Prostate gland (tissue), 2 donors: ENCODE data around the gene BMP7. TPM values are rescaled to one million over a fixed set of nuclear protein-coding genes. Genes with fewer than 3 reads are reported as not detected.

ENCODE experiments used
- DNase-seq: peaks from one replicate; pipeline ENCODE4 v3.0.0-alpha.2; 2019; ENCODE audit warnings: low spot score
- H3K27ac ChIP-seq, 2 donors: fragments of 200-600 bp; sonication (generic); 2 replicates each; pipeline ENCODE4 v1.5.1; 2017 to 2019
- H3K27me3 ChIP-seq: fragments of 200-600 bp; sonication (generic); replicated peaks from 2 replicates; pipeline ENCODE4 v1.5.1; 2019; ENCODE audit not compliant: insufficient read depth
- H3K36me3 ChIP-seq, 2 donors: fragments of 200-600 bp; sonication (generic); 1 replicate in 1 of 2; 2 replicates in 1 of 2; pipeline versions ENCODE4 v1.5.1 to v1.8.1; 2017 to 2019
- H3K4me1 ChIP-seq: fragments of 200-600 bp; sonication (generic); replicated peaks from 2 replicates; pipeline ENCODE4 v1.5.1; 2019
- H3K4me3 ChIP-seq, 2 donors: fragments of 200-600 bp; sonication (generic); 2 replicates each; pipeline ENCODE4 v1.5.1; 2017 to 2019
- H3K9me3 ChIP-seq: fragments of 200-600 bp; sonication (generic); 2 replicates; pipeline ENCODE4 v1.5.1; 2017
- POLR2A ChIP-seq: fragments of 450-650 bp; IDR thresholded peaks from one replicate; pipeline ENCODE4 v1.6.1; 2016; ENCODE audit warnings: antibody characterized with exemption, mild to moderate bottlenecking
- POLR2AphosphoS5 ChIP-seq: sonication (generic); formaldehyde crosslinking; IDR thresholded peaks from one replicate; pipeline ENCODE4 v1.6.1; 2017; ENCODE audit warnings: antibody characterized with exemption
- WGBS: methylation state at CpG from one replicate; pipeline ENCODE4 v1.1.5; 2018; 5-methylcytosine and 5-hydroxymethylcytosine counted together
- intact Hi-C: fragments of 100-400 bp; cut with DNase I; formaldehyde crosslinking; loops from one replicate; pipeline ENCODE4 v1.14.2; 2022
- total RNA-seq, 2 donors: library from RNA; depleted of rRNA; stranded (reverse); fragments of >200 nt; gene quantifications; one replicate each; pipeline ENCODE4 v1.1.0, GENCODE V29; 2016
- TF ChIP-seq, protein P1 (sequence below), 4 experiments: fragments of 200-600 bp in 2 of 4; fragments of 450-650 bp in 2 of 4; sonication (generic) in 2 of 4; IDR thresholded peaks; 1 replicate in 3 of 4; 2 replicates in 1 of 4; pipeline ENCODE4 v1.5.1; 2016 to 2019; ENCODE audit warnings: antibody characterized with exemption in 4 of 4, mild to moderate bottlenecking in 2 of 4, moderate library complexity in 2 of 4

The BMP7 gene
- total RNA-seq, 2 donors from 2014 or later = 10.5 to 16.8 TPM

DNA sequence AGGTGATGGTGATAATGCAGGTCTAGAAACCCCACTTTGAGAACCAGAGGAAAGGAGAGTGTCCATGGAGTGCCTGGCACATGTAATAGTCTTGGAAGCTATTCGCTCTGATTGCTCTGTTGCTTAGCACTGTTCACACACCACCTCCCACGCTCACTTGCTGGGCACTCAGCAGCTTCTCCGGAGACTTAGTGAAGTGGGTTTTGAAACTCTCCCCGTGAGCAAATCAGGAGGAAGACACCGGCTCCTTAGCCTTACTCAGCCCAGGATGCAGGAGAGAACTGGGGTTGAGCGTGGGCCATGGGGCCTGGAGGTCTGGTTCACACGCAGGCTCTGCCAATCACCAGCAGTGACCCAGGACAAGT lies 22.2 kb downstream of the BMP7 start:
- Histone ChIP-seq H3K4me3 (no peak overlapping the region), H3K4me1 (no peaks in the 10 kb centered on the region), H3K36me3 (no peaks in the 10 kb centered on the region), H3K9me3 (no peaks in the 10 kb centered on the region), H3K27me3 (no peaks in the 10 kb centered on the region), H3K27ac (no peak overlapping the region)
- intact Hi-C loops = no loop called here
- DNase-seq = no peak
- WGBS = 67% methylated on average over 7 of the region's 7 CpGs
- TF ChIP-seq, protein P1, sequence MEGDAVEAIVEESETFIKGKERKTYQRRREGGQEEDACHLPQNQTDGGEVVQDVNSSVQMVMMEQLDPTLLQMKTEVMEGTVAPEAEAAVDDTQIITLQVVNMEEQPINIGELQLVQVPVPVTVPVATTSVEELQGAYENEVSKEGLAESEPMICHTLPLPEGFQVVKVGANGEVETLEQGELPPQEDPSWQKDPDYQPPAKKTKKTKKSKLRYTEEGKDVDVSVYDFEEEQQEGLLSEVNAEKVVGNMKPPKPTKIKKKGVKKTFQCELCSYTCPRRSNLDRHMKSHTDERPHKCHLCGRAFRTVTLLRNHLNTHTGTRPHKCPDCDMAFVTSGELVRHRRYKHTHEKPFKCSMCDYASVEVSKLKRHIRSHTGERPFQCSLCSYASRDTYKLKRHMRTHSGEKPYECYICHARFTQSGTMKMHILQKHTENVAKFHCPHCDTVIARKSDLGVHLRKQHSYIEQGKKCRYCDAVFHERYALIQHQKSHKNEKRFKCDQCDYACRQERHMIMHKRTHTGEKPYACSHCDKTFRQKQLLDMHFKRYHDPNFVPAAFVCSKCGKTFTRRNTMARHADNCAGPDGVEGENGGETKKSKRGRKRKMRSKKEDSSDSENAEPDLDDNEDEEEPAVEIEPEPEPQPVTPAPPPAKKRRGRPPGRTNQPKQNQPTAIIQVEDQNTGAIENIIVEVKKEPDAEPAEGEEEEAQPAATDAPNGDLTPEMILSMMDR (IDR thresholded peaks at IDR 0.05) = no peak
- TF ChIP-seq POLR2AphosphoS5 (no peak), POLR2A (no peak)

DNA sequence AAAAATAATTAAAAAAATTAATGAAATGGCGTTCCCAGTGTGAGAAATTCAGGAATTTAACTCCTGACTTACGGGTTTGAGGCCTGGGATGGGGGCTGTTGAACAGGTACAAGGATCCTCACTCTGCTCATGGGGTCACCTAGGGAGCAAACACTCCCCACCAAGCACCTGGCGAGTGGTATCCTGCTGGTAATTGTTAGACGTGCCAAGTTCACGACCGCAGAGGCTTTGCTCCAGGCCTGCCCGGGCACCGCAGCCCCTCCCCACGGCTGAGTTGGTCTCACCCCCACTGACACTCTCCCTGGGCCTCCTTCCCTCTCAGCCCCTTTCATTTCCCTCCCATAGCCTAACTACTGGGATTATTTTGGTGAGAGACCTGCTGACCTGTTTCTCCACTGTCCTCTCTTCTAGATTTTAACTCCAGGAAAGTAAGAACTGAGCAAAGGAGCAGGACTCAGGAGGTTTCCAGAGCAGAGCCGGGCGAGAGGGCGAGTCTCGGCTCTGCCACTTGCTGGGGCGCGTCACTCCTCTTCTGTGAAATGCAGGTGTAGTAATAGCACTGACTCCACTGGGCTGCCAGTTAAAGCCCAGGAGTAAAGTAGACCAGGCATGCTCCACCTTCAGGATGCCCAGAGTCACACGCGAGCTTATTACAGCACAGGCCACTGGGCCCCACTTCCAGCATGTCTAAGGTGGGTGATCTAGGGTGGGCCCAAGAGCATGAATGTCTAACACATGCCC lies 22.8 kb downstream of the BMP7 start:
- WGBS = 60% methylated on average over 17 of the region's 17 CpGs
- DNase-seq = no peak
- H3K4me3 ChIP-seq = no peak overlapping the region
- no peak for TF ChIP-seq POLR2AphosphoS5
- TF ChIP-seq, protein P1 (IDR thresholded peaks at IDR 0.05) = peak in 1 of 4 experiments; percentile 14
- intact Hi-C loops = no loop called here
- no peaks in the 10 kb centered on the region for H3K27me3 ChIP-seq
- no peaks in the 10 kb centered on the region for H3K4me1 ChIP-seq
- H3K36me3 ChIP-seq = no peaks in the 10 kb centered on the region
- H3K9me3 ChIP-seq = no peaks in the 10 kb centered on the region
- peak overlapping the region; percentile 1 to 42 for H3K27ac ChIP-seq

DNA sequence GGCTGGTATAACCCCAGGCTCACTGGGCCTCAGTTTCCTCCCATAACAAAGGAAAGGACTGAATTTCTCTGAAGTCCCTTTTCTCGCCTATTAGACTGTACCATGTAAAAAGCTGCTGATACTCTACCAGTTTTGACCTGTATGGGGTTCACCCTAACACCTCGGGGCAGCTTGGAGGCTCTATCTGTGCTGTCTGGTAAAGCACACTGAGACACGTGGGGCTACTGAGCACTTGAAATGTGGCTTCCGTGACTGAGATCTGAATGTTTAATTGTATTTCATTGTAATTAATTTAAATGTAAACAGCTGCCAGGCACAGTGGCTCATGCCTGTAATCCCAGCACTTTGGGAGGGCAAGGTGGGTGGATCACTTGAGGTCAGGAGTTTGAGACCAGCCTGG lies 24.0 kb downstream of the BMP7 start:
- intact Hi-C loops = no loop called here
- Histone ChIP-seq H3K27ac (no peak overlapping the region), H3K9me3 (no peaks in the 10 kb centered on the region), H3K27me3 (no peaks in the 10 kb centered on the region), H3K36me3 (no peaks in the 10 kb centered on the region), H3K4me1 (no peaks in the 10 kb centered on the region), H3K4me3 (no peak overlapping the region)
- 77% methylated on average over 4 of the region's 4 CpGs for whole genome bisulfite sequencing
- DNase-seq = no peak
- TF ChIP-seq, protein P1 (IDR thresholded peaks at IDR 0.05) = no peak
- TF ChIP-seq POLR2A (no peak), POLR2AphosphoS5 (no peak)

DNA sequence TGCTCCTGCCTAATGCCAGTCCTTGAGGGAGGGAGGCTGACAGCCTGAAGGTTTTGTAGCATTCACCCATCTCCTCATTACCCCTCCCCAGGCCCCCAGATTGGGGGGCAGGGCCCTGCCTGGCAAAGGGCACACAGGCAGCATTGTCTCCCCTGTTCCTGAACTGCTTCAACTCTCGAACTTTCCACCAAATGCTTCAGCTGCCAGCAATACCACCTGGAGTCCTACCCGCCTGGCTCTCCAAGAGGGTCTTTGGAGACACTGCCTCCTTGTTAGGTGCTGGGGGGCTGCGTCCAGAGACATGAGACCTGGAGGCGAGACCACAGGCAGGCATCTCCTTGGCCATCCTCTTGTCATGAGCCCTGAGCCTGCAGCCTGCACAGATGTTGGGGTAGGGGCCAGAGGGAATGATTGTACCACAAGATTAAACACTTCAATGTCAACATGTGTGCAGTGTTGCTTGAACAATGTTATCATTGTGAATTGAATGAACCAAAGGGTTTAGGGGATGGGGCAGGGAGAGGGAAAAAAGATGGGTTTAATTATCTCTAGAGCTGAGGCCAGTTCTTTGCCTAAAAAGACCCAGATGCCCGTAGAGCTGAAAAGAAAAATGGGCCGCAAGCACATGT lies 25.0 kb downstream of the BMP7 start:
- Histone ChIP-seq H3K36me3 (no peaks in the 10 kb centered on the region), H3K9me3 (no peaks in the 10 kb centered on the region), H3K4me1 (no peaks in the 10 kb centered on the region), H3K27me3 (no peaks in the 10 kb centered on the region), H3K27ac (no peak overlapping the region), H3K4me3 (no peak overlapping the region)
- no peak for DNase-seq
- no peak for TF ChIP-seq POLR2A
- no peak for TF ChIP-seq POLR2AphosphoS5
- TF ChIP-seq, protein P1 (IDR thresholded peaks at IDR 0.05) = no peak
- WGBS = 68% methylated on average over 6 of the region's 6 CpGs
- intact Hi-C loops = no loop called here
